Smooth muscle cell (in vitro differentiated cells): Measurements from ENCODE around the gene KRTAP9-7. TPM values are rescaled to one million over a fixed set of nuclear protein-coding genes. Genes with fewer than 3 reads are reported as not detected.
"Not testable (repeated sequence)": the region's sequence is repeated elsewhere in the genome, so short reads cannot be mapped to it uniquely, and the experiment has no call there.

Source experiments
- DNase-seq: peaks from one replicate; lab custom pipeline; 2025; ENCODE audit not compliant: unreplicated experiment; lab: John Stamatoyannopoulos, UW
- H2AFZ ChIP-seq: fragments of 200-600 bp; sonication (generic); 2 replicates; pipeline ENCODE4 v1.6.0; 2016; ENCODE audit warnings: antibody characterized with exemption, low read depth, mild to moderate bottlenecking
- H3F3A ChIP-seq: fragments of 200-600 bp; sonication (generic); 2 replicates; pipeline ENCODE4 v1.6.0; 2017; ENCODE audit warnings: antibody characterized with exemption, low read depth
- H3K27ac ChIP-seq: fragments of 200-600 bp; sonication (generic); 2 replicates; pipeline ENCODE4 v1.5.1; 2016; ENCODE audit warnings: low read depth, mild to moderate bottlenecking
- H3K27me3 ChIP-seq: fragments of 200-600 bp; sonication (generic); 2 replicates; pipeline ENCODE4 v1.6.1; 2016; ENCODE audit warnings: low read depth, mild to moderate bottlenecking
- H3K36me3 ChIP-seq: fragments of 200-600 bp; sonication (generic); 2 replicates; pipeline ENCODE4 v1.5.1; 2016; ENCODE audit warnings: low read depth
- H3K4me1 ChIP-seq: fragments of 200-600 bp; sonication (generic); 2 replicates; pipeline ENCODE4 v1.5.1; 2016; ENCODE audit warnings: low read depth
- H3K4me2 ChIP-seq: fragments of 200-600 bp; sonication (generic); 2 replicates; pipeline ENCODE4 v1.6.0; 2016; ENCODE audit warnings: mild to moderate bottlenecking
- H3K4me3 ChIP-seq: fragments of 200-600 bp; sonication (generic); 2 replicates; pipeline ENCODE4 v1.5.1; 2016; ENCODE audit warnings: mild to moderate bottlenecking
- H3K79me2 ChIP-seq: fragments of 200-600 bp; sonication (generic); 2 replicates; pipeline ENCODE4 v1.6.0; 2016; ENCODE audit warnings: low read depth, mild to moderate bottlenecking
- H3K9ac ChIP-seq: fragments of 200-600 bp; sonication (generic); 2 replicates; pipeline ENCODE4 v1.6.0; 2016; ENCODE audit warnings: low read depth
- H3K9me3 ChIP-seq: fragments of 200-600 bp; sonication (generic); replicated peaks from 2 replicates; pipeline ENCODE4 v1.5.1; 2016; ENCODE audit warnings: low read depth
- H4K20me1 ChIP-seq: fragments of 200-600 bp; sonication (generic); 2 replicates; pipeline ENCODE4 v1.6.0; 2016; ENCODE audit warnings: low read depth
- WGBS: methylation state at CpG from one replicate; pipeline ENCODE4 v1.1.7; 2016; ENCODE audit warnings: low lambda C conversion rate; 5-methylcytosine and 5-hydroxymethylcytosine counted together
- polyA plus RNA-seq: library from polyadenylated mRNA; unstranded; fragments of >200 nt; fragmentation: Nextera tagmentation; extraction: Ambion mirVana; gene quantifications from 2 replicates; pipeline ENCODE4 v1.2.1, GENCODE V29; 2016
- total RNA-seq: library from RNA; depleted of rRNA; stranded (reverse); fragments of >200 nt; gene quantifications from 2 replicates; pipeline ENCODE4 v1.2.3, GENCODE V29; 2014
- TF ChIP-seq, protein P1 (sequence below): fragments of 200-600 bp; sonication (generic); IDR thresholded peaks from 2 replicates; pipeline ENCODE4 v1.5.1; 2017; ENCODE audit warnings: borderline replicate concordance, mild to moderate bottlenecking, antibody characterized with exemption; ENCODE audit not compliant: insufficient read depth, poor library complexity, severe bottlenecking

The KRTAP9-7 gene
- total and polyA plus RNA-seq, 2 experiments from 2014 or later: not detected

DNA sequence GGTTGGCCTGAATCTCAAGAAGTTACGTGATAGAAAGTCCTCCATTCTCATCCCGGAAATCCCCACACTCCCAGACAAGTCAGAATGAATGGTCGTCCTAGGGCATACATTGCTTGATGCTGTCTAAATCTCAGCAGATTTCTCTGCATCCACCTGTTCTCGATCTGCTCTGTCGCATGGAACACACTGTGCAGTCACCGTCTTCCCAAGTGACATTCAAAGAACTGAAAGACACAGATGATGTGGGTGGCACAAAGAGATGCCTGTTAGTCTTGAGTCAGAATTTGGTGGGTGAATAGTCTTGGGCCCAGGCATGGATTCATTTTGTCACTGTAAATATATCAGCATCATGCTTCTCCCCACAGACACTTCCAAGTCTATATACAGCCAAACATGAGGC lies 43.8 kb upstream of the KRTAP9-7 start:
- TF ChIP-seq, protein P1, sequence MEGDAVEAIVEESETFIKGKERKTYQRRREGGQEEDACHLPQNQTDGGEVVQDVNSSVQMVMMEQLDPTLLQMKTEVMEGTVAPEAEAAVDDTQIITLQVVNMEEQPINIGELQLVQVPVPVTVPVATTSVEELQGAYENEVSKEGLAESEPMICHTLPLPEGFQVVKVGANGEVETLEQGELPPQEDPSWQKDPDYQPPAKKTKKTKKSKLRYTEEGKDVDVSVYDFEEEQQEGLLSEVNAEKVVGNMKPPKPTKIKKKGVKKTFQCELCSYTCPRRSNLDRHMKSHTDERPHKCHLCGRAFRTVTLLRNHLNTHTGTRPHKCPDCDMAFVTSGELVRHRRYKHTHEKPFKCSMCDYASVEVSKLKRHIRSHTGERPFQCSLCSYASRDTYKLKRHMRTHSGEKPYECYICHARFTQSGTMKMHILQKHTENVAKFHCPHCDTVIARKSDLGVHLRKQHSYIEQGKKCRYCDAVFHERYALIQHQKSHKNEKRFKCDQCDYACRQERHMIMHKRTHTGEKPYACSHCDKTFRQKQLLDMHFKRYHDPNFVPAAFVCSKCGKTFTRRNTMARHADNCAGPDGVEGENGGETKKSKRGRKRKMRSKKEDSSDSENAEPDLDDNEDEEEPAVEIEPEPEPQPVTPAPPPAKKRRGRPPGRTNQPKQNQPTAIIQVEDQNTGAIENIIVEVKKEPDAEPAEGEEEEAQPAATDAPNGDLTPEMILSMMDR: no peak
- H3F3A ChIP-seq: no peaks in the 10 kb centered on the region
- peaks cover 33% of the 10 kb centered on the region for H3K27me3 ChIP-seq
- H3K79me2 ChIP-seq: no peaks in the 10 kb centered on the region
- WGBS: 82% methylated on average over 6 of the region's 6 CpGs
- no peaks in the 10 kb centered on the region for H3K4me1 ChIP-seq
- H2AFZ ChIP-seq: no peak overlapping the region
- no peak overlapping the region for H3K4me2 ChIP-seq
- H3K4me3 ChIP-seq: no peak overlapping the region
- H3K9ac ChIP-seq: no peak overlapping the region
- DNase-seq: no peak
- no peaks in the 10 kb centered on the region for H4K20me1 ChIP-seq
- no peak overlapping the region for H3K27ac ChIP-seq
- no peaks in the 10 kb centered on the region for H3K9me3 ChIP-seq
- no peaks in the 10 kb centered on the region for H3K36me3 ChIP-seq

DNA sequence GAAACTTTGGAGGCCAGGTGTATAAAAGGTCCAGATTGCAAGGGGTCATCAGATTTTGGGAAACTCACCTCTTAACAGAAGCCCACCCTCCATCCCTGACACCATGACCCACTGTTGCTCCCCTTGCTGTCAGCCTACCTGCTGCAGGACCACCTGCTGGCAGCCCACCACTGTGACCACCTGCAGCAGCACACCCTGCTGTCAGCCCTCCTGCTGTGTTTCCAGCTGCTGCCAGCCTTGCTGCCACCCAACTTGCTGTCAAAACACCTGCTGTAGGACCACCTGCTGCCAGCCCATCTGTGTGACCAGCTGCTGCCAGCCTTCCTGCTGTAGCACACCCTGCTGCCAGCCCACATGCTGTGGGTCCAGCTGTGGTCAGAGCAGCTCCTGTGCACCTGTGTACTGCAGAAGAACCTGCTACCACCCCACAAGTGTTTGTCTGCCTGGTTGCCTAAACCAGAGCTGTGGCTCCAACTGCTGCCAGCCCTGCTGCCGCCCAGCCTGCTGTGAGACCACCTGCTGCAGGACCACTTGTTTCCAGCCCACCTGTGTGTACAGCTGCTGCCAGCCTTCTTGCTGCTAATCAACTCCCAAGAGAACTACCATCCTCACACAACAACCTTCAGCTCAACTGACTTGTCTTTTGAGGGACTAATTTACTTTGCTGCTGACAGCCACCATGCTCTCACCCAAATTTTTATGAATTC lies 42.9 kb upstream of the KRTAP9-7 start, which contains the start of gene KRTAP9-3:
KRTAP9-3 (plus strand) TSS at position 51 of the 707 bp plus-strand sequence; CDS start at position 104, 53 bp downstream.
- H3K4me2 ChIP-seq, H2AFZ ChIP-seq, H3K9ac ChIP-seq, H3K36me3 ChIP-seq, H4K20me1 ChIP-seq, DNase-seq, H3K4me3 ChIP-seq, H3K4me1 ChIP-seq, H3K79me2 ChIP-seq, H3F3A ChIP-seq, H3K27ac ChIP-seq, H3K9me3 ChIP-seq: not testable (repeated sequence)
- H3K27me3 ChIP-seq: peaks cover 33% of the 10 kb centered on the region
- WGBS: 75% methylated on average over 1 of the region's 1 CpG

DNA sequence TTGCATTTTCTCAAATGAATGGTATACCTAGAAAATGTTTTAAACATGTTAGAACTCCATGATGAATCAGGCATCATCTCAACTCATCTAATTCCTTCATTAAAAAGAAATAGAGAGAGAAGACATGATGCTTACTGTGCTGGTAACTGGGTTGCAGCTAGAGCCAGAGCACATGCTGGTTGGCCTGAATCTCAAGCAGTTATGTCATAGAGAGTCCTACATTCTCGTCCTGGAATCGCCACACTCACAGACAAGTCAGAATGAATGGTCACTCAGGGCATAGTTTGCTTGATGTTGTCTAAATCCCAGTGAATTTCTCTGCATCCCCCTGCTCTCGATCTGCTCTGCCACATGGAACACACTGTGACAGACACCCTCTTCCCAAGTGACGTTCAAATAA lies 38.4 kb upstream of the KRTAP9-7 start:
- peaks cover 23% of the 10 kb centered on the region for H3K27me3 ChIP-seq
- H3F3A ChIP-seq, H3K36me3 ChIP-seq, H4K20me1 ChIP-seq, H3K4me3 ChIP-seq, H3K27ac ChIP-seq, H3K9me3 ChIP-seq, H3K79me2 ChIP-seq, H2AFZ ChIP-seq, DNase-seq, H3K4me2 ChIP-seq, H3K4me1 ChIP-seq, H3K9ac ChIP-seq: not testable (repeated sequence)
- 73% methylated on average over 4 of the region's 4 CpGs for WGBS

DNA sequence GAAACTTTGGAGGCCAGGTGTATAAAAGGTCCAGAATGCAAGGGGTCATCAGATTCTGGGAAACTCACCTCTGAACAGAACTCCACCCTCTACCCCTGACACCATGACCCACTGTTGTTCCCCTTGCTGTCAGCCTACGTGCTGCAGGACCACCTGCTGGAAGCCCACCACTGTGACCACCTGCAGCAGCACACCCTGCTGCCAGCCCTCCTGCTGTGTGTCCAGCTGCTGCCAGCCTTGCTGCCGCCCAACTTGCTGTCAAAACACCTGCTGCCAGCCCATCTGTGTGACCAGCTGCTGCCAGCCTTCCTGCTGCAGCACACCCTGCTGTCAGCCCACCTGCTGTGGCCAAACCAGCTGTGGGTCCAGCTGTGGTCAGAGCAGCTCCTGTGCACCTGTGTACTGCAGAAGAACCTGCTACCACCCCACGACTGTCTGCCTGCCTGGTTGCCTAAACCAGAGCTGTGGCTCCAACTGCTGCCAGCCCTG lies 37.5 kb upstream of the KRTAP9-7 start, which contains the start of gene KRTAP9-8:
KRTAP9-8 (plus strand) TSS at position 51 of the 489 bp plus-strand sequence; CDS start at position 104, 53 bp downstream.
- WGBS: 48% methylated on average over 3 of the region's 3 CpGs
- DNase-seq, H3K27ac ChIP-seq, H4K20me1 ChIP-seq, H3K36me3 ChIP-seq, H3F3A ChIP-seq, H2AFZ ChIP-seq, H3K79me2 ChIP-seq, H3K4me3 ChIP-seq, H3K9me3 ChIP-seq, H3K4me1 ChIP-seq, H3K9ac ChIP-seq, H3K4me2 ChIP-seq: not testable (repeated sequence)
- H3K27me3 ChIP-seq: peaks cover 20% of the 10 kb centered on the region

DNA sequence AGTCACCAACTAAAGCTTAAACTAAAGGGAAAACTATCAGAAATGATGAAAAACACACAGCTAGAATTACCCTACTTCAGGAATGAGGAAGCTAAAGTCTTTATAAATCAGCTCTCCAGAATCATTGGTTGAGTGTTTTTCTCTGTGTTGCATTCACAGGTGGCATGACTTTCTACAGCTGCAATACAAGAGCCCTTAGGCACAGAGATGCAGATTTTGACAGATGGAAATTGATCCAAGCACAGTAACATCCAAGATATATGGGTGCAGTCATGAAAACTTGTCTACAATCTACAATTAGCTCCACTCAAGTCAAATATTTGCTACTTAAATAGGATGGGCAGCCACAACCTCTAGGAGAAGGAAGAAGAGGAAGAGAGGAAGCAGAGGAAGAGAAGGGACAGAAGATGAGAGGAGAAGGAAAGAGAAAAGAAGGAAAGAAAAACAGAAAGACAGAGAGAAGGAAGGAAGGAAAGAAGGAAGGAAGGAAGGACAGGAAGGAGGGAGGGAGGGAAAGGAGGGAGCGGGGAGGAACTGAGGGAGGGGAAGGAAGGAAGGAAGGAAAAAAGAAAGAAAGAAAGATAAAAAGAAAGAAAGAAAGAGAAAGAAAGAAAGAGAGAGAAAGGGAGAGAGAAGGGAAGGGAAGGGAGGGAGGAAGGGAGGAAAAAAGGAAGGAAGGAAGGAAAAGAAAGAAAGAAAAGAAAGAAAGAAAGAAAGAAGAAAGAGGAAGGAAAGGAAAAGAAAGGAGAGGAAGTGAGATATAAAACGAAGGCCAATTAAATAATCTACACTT lies 28.3 kb upstream of the KRTAP9-7 start:
- not testable (repeated sequence) for H3K4me3 ChIP-seq, H3K9me3 ChIP-seq, H3K4me1 ChIP-seq, H3K36me3 ChIP-seq, H2AFZ ChIP-seq, H4K20me1 ChIP-seq, DNase-seq, H3K4me2 ChIP-seq, H3K79me2 ChIP-seq, H3K9ac ChIP-seq, H3K27ac ChIP-seq, H3F3A ChIP-seq
- H3K27me3 ChIP-seq: peaks cover 27% of the 10 kb centered on the region
- 22% methylated on average over 2 of the region's 2 CpGs for WGBS

DNA sequence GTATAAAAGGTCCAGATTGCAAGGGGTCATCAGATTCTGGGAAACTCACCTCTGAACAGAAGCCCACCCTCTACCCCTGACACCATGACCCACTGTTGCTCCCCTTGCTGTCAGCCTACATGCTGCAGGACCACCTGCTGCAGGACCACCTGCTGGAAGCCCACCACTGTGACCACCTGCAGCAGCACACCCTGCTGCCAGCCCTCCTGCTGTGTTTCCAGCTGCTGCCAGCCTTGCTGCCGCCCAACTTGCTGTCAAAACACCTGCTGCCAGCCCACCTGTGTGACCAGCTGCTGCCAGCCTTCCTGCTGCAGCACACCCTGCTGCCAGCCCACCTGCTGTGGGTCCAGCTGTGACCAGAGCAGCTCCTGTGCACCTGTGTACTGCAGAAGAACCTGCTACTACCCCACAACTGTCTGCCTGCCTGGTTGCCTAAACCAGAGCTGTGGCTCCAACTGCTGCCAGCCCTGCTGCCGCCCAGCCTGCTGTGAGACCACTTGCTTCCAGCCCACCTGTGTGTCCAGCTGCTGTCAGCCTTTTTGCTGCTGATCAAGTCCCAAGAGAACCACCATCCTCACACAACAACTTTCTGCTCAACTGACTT lies 25.8 kb upstream of the KRTAP9-7 start, which contains the start of gene KRTAP9-4:
KRTAP9-4 (plus strand) TSS at position 51 of the 604 bp plus-strand sequence; CDS start at position 85, 34 bp downstream.
- H3K9ac ChIP-seq, H3K4me1 ChIP-seq, DNase-seq, H3F3A ChIP-seq, H3K79me2 ChIP-seq, H3K4me3 ChIP-seq, H3K27ac ChIP-seq, H3K4me2 ChIP-seq, H4K20me1 ChIP-seq, H3K9me3 ChIP-seq, H2AFZ ChIP-seq, H3K36me3 ChIP-seq: not testable (repeated sequence)
- 92% methylated on average over 2 of the region's 2 CpGs for WGBS
- H3K27me3 ChIP-seq: peaks cover 45% of the 10 kb centered on the region
